ENCODE measurements around the gene POLL. TPM values are rescaled to one million over a fixed set of nuclear protein-coding genes. Genes with fewer than 3 reads are reported as not detected.

POLL gene
- total RNA-seq, 4 donors from 2014 or later: 11.8 to 31.6 (median 17.6) TPM

- no peaks in the 10 kb centered on the region for H3K36me3 ChIP-seq
- no peak for TF ChIP-seq POLR2A (IDR thresholded peaks at IDR 0.05)
- no peak for TF ChIP-seq CTCF (IDR thresholded peaks at IDR 0.05)
- H3K27me3 ChIP-seq: no peaks in the 10 kb centered on the region
- no peaks in the 10 kb centered on the region for H3K9me3 ChIP-seq
- no peak for DNase-seq
- H3K27ac ChIP-seq: no peak overlapping the region
- H3K4me1 ChIP-seq: no peaks in the 10 kb centered on the region
- H3K4me3 ChIP-seq: no peak overlapping the region
- intact Hi-C loops (cut with DNase I; ENCODE audit: low total_unique reads): no loop called here
Measured at GRCh38 chr10:101614663-101615524, 26.8 kb upstream of the POLL start.

- DNase-seq: no peak
- Histone ChIP-seq H3K36me3 (no peaks in the 10 kb centered on the region), H3K4me3 (no peak overlapping the region), H3K27ac (no peak overlapping the region), H3K9me3 (no peaks in the 10 kb centered on the region), H3K4me1 (no peaks in the 10 kb centered on the region), H3K27me3 (no peaks in the 10 kb centered on the region)
- intact Hi-C loops (cut with DNase I; ENCODE audit: low total_unique reads): no loop called here
- no peak for TF ChIP-seq CTCF (IDR thresholded peaks at IDR 0.05)
Measured at GRCh38 chr10:101613646-101614045, 25.6 kb upstream of the POLL start.

GRCh38 chr10:101612872-101613271, 24.8 kb upstream of the POLL start:
- intact Hi-C loops (cut with DNase I; ENCODE audit: low total_unique reads): no loop called here
- Histone ChIP-seq H3K27ac (no peak overlapping the region), H3K4me3 (no peak overlapping the region), H3K36me3 (no peaks in the 10 kb centered on the region), H3K9me3 (no peaks in the 10 kb centered on the region), H3K27me3 (no peaks in the 10 kb centered on the region), H3K4me1 (no peaks in the 10 kb centered on the region)
- TF ChIP-seq CTCF (IDR thresholded peaks at IDR 0.05): no peak
- no peak for TF ChIP-seq POLR2A (IDR thresholded peaks at IDR 0.05)
- DNase-seq: no peak

- no peak for DNase-seq
- no peaks in the 10 kb centered on the region for H3K9me3 ChIP-seq
- H3K4me3 ChIP-seq: no peak overlapping the region
- H3K27ac ChIP-seq: no peak overlapping the region
- TF ChIP-seq POLR2A (IDR thresholded peaks at IDR 0.05) (no peak), CTCF (IDR thresholded peaks at IDR 0.05) (no peak)
- H3K36me3 ChIP-seq: no peaks in the 10 kb centered on the region
- no peaks in the 10 kb centered on the region for H3K4me1 ChIP-seq
- no peaks in the 10 kb centered on the region for H3K27me3 ChIP-seq
- intact Hi-C loops (cut with DNase I; ENCODE audit: low total_unique reads): no loop called here
Measured at GRCh38 chr10:101612086-101612485, 24.0 kb upstream of the POLL start.

- intact Hi-C loops (cut with DNase I; ENCODE audit: low total_unique reads): no loop called here
- Histone ChIP-seq H3K4me1 (no peaks in the 10 kb centered on the region), H3K4me3 (no peak overlapping the region), H3K27me3 (no peaks in the 10 kb centered on the region), H3K36me3 (no peaks in the 10 kb centered on the region), H3K27ac (no peak overlapping the region), H3K9me3 (no peaks in the 10 kb centered on the region)
- DNase-seq: no peak
- TF ChIP-seq CTCF (IDR thresholded peaks at IDR 0.05) (no peak), POLR2A (IDR thresholded peaks at IDR 0.05) (no peak)
Measured at GRCh38 chr10:101611096-101611905, 23.2 kb upstream of the POLL start.
